Fibroblast of the aortic adventitia (primary cell): Measurements from ENCODE around the gene LUZP2. TPM values are rescaled to one million over a fixed set of nuclear protein-coding genes. Genes with fewer than 3 reads are reported as not detected.

ENCODE experiments used
- DNase-seq: peaks from one replicate; pipeline ENCODE4 v3.0.0-alpha.2; 2010; ENCODE audit warnings: low read depth
- H3K4me3 ChIP-seq: 2 replicates; pipeline ENCODE4 v1.5.1; 2011; ENCODE audit warnings: low read depth, mild to moderate bottlenecking, control low read depth, low read length, moderate library complexity
- total RNA-seq: library from RNA; depleted of rRNA; stranded (reverse); fragments of >200 nt; gene quantifications from 2 replicates; pipeline ENCODE4 v1.2.3, GENCODE V29; 2012; ENCODE audit warnings: low replicate concordance
- TF ChIP-seq, protein P1 (sequence below): IDR thresholded peaks from 2 replicates; pipeline ENCODE4 v1.5.1; 2011; ENCODE audit warnings: mild to moderate bottlenecking, low read length, control low read depth, inconsistent platforms; ENCODE audit not compliant: insufficient read depth

LUZP2 gene
- total RNA-seq, 1 donor, result 20.6 TPM

DNA sequence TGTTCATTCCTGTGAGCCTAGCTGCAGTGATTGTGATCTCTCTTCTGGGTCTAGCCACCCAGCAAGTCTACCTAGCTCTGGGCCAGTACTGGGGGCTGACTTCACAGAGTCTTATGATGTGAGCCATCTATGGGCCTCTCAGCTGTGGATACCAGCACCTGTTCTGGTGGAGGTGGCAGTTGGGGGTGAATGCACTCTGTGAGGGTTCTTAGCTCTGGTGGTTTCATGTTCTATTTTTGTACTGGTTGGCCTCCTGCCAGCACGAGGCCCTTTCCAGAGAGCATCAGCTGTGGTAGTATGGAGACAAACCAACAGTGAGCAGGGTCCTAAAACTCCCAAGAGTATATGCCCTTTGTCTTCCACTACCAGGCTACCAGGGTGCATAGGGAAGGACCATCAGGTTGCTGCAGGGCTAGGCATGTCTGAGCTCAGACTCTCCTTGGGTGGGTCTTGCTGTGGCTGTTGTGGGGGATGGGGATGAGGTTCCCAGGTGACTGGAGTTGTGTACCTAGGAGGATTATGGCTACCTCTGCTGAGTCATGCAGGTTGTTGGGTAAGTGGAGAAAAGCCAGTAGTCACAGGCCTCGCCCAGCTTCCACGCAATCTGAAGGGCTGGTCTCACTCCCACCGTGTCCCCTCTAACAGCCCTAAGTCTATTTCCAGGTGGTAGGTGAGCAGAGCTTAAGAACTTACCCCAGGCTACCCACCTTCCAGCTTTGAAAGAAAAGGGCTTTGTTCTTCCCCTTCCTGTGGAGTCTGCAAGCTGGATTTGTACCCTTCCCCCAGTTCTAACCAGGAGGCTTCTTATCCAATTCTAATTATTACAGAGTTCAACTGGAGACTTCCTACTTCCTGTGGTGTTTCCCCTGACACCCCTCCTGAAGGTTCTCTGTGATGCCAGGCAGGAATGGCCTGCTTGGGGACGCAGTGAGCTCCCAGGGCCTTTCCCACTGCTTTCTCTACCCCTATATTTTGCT, 250.7 kb downstream of the LUZP2 start:
- H3K4me3 ChIP-seq, result no peak overlapping the region
- TF ChIP-seq, protein P1, sequence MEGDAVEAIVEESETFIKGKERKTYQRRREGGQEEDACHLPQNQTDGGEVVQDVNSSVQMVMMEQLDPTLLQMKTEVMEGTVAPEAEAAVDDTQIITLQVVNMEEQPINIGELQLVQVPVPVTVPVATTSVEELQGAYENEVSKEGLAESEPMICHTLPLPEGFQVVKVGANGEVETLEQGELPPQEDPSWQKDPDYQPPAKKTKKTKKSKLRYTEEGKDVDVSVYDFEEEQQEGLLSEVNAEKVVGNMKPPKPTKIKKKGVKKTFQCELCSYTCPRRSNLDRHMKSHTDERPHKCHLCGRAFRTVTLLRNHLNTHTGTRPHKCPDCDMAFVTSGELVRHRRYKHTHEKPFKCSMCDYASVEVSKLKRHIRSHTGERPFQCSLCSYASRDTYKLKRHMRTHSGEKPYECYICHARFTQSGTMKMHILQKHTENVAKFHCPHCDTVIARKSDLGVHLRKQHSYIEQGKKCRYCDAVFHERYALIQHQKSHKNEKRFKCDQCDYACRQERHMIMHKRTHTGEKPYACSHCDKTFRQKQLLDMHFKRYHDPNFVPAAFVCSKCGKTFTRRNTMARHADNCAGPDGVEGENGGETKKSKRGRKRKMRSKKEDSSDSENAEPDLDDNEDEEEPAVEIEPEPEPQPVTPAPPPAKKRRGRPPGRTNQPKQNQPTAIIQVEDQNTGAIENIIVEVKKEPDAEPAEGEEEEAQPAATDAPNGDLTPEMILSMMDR, result no peak

DNA sequence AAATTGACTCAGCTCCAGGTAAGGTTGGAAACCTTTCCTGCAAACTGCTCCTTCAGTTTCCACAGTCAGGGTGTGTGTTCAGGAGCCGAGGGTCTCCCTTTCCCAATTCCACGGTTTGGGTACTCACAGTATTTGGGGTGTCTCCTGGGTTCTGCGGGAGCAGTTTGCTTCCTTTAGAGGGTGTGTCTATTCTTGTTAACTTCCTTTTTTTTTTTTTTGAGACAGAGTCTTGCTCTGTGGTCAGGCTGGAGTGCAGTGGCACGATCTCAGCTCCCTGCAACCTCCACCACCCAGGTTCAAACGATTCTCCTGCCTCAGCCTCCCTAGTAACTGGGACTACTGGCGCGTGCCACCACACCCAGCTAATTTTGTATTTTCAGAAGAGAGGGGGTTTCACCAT, 251.4 kb downstream of the LUZP2 start:
- no peak overlapping the region for H3K4me3 ChIP-seq
- TF ChIP-seq, protein P1, result no peak
- no peak for DNase-seq

More for the DNA sequence above, 250.7 kb downstream of the LUZP2 start:
- no peak for DNase-seq

DNA sequence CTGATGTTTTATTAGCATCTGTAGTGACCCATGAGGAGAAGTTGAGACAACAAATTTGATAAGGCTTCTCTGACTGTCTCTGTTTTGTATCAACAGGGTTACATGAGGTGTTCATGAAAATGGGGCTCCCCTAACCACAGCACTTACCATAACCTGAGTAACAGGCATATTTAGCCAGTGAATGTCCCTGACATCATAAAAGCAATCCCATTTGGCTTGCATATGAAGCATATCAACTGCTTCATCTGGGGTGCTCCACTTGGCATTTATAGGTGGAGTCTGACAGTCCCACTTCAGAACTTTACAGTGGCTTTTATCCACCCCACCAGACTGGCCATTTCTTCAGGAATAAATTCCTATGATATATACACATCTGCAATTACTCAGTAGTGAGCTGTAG, 257.6 kb downstream of the LUZP2 start:
- H3K4me3 ChIP-seq, result no peak overlapping the region
- no peak for DNase-seq
- TF ChIP-seq, protein P1, result no peak

DNA sequence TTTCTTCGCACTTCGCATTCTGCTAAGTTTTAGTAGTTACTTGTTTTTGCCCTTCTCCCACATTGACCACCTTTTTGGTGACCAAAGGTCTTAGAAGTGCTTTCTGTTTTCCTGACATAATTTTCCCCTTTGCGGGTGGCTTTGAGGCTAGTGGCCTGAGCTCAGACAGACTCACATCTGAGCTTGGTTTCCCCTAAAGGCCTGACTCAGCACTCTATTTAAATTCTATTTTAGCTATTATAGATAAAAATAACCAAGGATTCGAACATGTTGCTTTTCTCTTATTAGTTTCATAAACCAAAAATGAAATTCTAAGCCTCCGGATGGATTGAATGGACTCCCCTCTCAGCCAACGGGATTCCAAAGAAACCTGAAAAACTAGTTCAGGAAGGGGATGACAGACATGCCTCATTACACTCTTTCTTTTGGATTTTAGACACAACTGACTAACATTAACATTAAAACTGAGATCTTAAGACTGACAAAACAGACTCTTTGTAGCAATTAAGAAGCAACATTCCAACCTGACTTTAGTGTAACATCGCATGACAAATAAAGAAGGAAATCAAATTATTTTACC, 258.5 kb downstream of the LUZP2 start:
- TF ChIP-seq, protein P1, result no peak
- H3K4me3 ChIP-seq, result no peak overlapping the region
- no peak for DNase-seq

DNA sequence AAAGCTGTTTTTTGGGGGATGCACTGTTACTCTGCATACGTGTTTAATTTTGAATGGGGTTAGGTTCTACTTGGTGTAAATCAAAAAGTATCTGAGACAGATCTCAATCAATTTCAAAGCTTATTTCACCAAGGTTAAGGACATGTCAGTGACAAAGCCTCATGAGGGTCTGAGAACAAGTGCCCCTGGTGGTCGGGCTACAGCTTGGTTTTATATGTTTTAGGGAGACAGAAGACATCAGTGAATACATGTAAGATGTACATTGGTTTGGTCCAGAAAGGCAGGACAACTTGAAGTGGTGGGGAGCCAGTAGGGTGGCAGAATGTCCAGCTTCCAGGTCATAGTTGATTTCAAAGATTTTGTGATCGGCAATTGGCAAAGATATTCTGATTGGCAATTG, 262.9 kb downstream of the LUZP2 start:
- H3K4me3 ChIP-seq, result no peak overlapping the region
- TF ChIP-seq, protein P1, result no peak
- DNase-seq, result no peak

DNA sequence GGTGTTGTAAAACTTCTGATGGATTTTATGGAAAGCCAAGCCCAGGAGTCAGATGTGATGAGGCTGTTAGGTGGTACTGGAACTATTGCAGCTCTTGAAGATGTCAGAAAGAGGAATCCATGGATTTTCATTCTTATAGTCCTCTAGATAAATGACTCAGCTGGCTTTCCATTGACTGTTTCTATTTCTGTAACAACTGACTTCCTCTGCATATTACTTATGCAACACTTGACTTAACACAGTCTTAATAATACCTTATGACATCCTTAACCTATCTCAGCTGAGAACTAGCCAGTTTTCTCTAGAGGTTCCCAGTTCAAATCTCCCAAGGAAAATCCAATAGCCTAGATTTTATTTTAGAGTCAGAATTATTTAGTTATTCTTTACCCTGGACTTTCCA, 263.8 kb downstream of the LUZP2 start:
- DNase-seq, result peak; percentile 20

More for the DNA sequence above, 263.8 kb downstream of the LUZP2 start:
- no peak overlapping the region for H3K4me3 ChIP-seq
- TF ChIP-seq, protein P1, result no peak
